UCSD-AML1 (cell line): ENCODE measurements around the gene GOLGA8B.
"Not testable (repeated sequence)": the region's sequence is repeated elsewhere in the genome, so short reads cannot be mapped to it uniquely, and the experiment has no call there.

ENCODE experiments used
- DNase-seq: peaks from one replicate; lab custom pipeline; 2025; ENCODE audit not compliant: unreplicated experiment; lab: John Stamatoyannopoulos, UW

GOLGA8B gene

GRCh38 chr15:34564711-34565110 lies 18.7 kb downstream of the GOLGA8B start:
- not testable (repeated sequence) for DNase-seq

GRCh38 chr15:34560814-34561213 lies 22.6 kb downstream of the GOLGA8B start:
- not testable (repeated sequence) for DNase-seq

DNA sequence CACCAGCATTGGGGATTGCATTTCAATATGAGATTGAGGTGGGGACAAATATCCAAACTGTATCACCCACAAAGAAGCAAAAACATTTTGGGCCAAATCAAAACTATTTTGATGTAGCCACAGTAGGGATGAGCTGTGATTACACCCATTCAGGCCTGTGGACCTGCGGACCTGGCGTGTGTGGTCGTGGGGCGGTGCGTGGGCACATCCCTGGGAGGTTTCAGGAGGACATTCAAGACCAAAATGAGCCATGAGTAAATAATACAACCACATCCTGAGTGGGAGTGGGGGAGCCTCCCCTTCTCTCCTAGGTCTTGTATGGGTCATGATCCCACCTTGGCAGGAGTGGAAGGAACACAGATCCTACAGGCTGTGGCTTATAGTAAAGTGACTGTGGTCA lies 23.7 kb downstream of the GOLGA8B start:
- not testable (repeated sequence) for DNase-seq

DNA sequence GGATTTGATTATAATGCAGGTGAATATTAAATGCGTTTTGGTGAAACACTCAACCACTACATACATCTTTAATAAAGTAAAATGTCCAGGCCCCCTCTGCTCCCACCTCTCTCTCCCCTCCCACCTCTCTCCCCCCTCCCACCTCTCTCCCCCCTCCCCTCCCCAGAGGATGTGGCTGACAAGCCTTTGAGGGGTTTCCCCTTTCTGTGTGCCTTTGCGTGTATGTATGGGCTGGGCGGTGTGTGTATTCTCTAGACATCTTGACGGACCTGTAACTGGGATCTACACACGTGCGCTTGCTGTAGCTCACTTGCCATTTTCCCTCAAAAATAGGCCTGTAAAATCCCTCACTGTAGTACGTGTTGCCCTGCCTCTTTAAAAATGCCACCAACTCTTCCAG lies 28.3 kb downstream of the GOLGA8B start:
- DNase-seq = not testable (repeated sequence)

- not testable (repeated sequence) for DNase-seq
These were observed 28.7 kb downstream of the GOLGA8B start for GRCh38 chr15:34554716-34555115.

- DNase-seq = not testable (repeated sequence)
These were observed 29.3 kb downstream of the GOLGA8B start for GRCh38 chr15:34554126-34554525.

DNA sequence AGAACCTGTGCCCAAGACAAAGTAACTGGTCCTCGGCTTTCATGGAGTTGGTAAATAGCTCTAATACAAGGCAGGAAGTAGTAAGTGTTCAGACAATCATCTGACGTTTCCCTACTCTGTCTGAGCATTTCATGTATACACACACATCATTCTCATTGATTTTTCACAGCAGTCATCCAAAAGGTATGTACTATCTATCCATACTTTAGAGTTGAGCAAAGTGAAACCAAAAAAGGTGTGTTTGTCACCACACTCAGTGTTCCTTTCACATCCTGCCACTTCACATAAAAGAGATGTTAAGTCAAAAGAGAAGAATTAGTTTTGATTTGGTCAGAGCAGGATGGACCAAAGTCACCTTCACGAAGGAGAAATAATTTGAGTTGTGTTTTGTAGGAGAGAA lies 33.3 kb downstream of the GOLGA8B start:
- DNase-seq = not testable (repeated sequence)

DNA sequence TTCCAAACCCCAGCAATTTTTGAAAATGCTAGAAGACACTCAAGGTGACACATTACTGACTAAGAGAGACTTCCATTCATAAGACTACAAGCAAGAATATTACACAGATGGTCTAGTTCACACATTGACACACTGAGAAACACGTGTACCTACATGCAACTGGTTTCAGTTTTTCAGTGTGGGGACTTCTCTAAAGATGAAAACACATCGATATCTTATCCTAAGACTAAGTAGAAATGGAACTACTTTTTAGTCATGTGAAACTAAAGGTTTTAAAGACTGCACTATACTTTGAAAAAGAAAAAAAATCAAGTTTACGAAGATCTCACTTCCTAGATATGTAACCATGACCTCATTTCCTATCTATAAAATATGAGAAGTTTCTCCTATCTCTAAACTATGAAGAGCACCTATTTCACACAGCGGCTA lies 34.1 kb downstream of the GOLGA8B start:
- not testable (repeated sequence) for DNase-seq

GRCh38 chr15:34543860-34544649 lies 39.4 kb downstream of the GOLGA8B start:
- DNase-seq = not testable (repeated sequence)

DNA sequence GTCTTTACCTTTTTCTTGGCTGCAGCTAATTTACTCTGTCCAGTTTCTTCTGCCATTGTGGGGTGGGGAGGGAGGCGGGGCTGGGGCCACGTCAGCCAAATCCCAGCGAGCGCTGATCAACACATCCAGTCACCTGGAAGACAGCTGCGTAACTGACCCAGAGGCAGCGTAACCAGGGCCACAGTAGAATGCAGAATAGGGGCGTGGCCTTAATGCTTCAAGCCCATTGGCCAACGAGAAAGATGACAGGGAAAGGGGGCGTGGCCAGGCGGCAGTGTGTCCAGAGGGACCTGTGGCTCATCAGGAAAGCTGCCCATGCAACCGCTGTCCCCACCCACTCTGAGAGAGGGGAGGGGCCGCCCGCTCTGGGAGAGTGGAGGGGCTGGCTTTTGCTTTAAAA lies 47.6 kb downstream of the GOLGA8B start:
- not testable (repeated sequence) for DNase-seq
